ENCODE results near the gene FXYD3.
"Not testable (repeated sequence)": the region's sequence is repeated elsewhere in the genome, so short reads cannot be mapped to it uniquely, and the experiment has no call there.

FXYD3 gene

DNA sequence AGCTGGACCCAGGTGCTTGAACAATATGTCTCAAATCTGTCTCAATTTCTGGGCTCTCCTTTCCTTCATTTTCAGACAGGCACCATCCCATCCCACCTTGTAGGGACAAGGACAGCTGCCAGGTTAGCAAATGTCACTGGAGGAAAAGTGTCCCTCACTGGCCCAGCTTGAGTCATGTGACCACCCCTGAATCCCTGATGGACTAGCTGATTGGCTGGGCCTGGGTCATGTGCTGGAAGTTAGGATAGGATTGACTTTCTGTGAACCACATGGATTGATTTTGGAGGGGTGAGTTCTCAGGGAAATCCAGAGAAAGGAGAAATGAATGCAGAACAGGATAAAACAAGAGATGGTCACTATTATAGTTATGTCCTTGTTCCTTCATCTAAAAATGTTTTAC lies 28.2 kb upstream of the FXYD3 start:
- DNase-seq: peak in 1 of 3 donors; percentile 22

DNA sequence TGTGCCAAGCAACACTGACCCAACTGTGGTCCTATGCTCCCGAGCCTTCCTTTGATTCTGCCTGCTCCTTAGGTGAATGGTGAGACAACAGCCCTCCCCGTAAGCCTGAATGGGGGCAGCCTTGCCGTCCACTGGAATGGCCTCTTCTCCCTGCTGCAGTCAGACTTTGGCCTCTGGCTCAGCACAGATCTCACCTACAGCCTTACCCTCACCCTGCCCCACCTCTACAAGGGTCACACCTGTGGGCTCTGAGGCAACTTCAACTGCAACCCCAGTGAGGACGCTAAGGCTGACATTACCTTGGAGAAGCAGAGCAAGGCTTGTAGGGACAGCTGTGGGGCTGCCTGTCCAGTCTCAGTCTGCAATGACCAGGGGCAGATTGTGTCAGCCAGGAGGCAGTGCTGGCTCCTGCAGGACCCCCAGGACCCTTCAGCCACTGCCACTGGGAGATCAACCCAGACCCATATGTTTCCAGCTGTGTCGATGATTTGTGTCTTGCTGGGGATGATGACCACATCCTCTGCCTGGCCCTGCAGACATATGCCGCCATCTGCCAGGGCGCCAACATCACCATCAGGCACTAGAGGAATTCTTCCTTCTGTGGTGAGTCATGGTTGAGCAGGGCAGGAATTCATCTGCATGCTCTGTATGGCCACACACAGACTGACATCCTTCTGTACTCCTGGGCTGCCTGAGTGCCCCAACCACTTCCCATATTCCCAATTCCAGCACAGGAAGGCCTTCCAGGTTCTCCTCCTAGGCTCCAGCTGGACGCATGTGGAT lies 27.3 kb upstream of the FXYD3 start:
- peak in 2 of 3 donors; percentile 9 to 22 for DNase-seq

DNA sequence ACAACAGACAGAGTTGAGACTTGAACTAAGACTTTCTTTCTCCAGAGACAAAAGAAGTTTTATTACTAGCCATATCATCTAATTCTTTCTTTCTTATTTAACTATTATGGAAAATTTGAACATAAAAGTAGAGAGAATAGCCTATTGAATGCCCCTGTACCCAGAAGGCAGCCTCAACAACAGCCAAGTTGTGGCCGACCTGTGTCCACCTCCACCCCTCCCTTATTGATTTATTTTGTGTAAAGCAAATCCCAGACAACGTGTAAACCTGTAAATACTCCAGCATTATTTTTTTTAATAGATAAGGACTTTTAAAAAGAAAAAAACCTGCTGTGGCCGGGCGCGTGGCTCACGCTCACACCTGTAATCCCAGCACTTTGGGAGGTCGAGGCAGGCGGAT lies 26.1 kb upstream of the FXYD3 start:
- DNase-seq: no peak

DNA sequence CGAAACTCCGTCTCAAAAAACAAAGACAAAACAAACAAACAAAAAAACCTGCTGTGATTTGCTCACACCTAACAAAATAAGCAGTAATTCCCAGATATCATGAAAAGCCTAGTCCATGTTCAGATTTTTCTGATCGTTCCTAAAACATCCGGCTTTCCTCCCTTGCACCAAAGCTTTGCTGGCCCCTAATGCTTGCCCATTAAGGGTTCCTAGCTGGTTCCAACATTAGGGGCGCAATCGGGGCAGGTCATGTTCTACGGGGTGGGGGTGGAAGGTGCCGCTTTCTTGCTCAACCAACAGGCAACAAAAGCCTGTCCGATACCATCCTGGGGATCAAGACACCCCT lies 25.5 kb upstream of the FXYD3 start:
- DNase-seq: no peak

DNA sequence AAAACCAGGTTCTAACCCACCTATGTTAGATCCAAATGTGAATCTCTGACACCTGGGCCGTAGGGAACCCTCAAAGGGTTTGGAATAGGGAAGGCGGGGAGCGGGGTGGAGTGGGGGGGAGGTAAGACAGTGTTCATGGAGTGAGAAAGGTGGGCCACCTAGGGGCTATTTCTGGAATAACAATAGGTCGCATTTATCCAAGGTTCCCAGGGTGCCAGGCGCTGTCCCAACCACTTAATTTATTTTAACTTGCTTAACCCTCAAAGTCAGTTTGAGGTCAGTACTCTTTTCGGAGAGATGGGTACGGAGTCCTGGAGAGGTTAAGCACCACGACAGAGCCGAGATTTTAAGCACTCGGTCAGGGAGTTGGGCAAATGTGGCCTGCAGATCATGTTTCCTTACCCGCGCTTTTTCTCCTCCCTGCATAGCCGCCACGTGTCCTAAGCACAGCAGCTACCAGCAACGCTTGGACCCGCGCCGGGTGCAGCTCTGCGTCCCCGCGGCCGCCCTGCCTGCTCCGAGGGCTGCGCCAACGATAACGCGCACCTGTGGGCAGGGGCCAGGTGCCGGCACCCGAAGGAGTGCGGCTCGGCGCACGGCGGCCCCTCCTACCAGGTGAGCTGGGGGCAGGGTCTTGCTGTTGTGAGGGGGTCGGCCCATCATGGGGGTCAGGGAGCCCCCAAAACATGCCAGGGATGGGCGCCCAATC lies 25.0 kb upstream of the FXYD3 start:
- peak; percentile 62 to 75 (median 72) for DNase-seq

DNA sequence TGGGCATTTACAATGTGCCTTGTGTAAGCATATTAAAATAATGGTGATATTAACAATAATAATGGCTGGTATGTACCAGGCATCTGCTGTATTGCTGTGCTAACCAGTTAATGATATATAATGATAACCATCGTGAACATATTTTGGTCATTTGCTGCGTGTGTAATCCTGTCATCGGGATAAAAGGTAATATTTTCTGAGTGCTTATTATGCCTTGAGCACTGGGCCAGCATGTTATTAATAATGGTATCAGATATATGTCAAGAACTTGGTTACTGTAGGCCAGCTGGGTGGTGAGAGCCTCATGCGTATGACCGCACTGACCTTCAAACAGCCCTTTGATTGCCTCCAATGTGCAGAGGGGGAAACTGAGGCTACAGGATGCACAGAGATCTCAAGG lies 22.2 kb upstream of the FXYD3 start:
- DNase-seq: no peak

DNA sequence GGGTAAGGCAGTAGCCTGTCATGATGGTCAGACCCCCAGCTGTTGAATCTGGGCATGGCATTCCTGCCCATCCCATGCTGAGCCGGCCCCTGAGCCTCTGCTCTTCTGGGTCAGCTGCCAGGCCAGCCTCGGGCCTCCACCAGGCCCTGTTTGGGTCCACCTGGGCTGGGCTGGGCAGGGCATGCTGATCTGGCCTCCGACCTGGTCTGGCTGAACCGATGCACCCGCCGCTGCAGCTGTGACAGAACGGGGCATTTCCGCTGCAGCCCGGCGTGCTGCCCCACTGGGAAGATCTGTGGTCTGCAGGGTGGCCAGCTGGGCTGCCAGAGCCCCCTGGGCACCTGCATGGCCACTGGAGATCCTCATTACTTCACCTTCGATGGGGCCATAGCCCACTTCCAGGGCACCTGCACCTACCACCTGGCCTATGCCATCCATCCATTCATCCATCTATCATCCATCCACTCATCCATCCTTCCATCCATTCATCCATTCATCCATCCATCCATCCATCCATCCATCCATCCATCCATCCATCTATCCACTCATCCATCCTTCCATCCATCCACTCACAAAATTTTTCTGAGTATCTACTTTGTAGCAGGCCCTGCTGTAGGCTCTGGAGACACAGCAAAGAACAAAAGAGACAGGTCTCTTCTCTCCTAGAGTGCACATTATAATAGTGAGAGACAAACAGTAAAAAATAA lies 21.5 kb upstream of the FXYD3 start:
- DNase-seq: no peak

DNA sequence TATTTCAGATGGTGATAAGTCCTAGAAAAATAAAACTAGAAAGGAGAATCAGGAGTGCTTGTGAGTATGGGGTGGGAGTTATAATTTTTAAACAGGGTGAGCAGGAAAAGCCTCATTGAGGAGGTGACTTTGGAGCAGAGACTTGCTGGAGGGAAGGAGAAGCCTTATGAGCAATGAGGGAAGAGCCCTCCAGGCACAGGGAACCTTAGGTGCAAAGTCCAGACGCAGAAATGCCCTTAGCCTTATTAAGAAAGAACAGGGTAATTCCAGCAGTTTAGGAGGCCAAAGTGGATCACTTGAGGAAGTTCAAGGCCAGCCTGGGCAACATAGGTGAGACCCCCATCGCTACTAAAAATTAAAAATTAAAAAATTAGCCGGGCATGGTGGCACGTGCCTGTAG lies 21.0 kb upstream of the FXYD3 start:
- DNase-seq: no peak

DNA sequence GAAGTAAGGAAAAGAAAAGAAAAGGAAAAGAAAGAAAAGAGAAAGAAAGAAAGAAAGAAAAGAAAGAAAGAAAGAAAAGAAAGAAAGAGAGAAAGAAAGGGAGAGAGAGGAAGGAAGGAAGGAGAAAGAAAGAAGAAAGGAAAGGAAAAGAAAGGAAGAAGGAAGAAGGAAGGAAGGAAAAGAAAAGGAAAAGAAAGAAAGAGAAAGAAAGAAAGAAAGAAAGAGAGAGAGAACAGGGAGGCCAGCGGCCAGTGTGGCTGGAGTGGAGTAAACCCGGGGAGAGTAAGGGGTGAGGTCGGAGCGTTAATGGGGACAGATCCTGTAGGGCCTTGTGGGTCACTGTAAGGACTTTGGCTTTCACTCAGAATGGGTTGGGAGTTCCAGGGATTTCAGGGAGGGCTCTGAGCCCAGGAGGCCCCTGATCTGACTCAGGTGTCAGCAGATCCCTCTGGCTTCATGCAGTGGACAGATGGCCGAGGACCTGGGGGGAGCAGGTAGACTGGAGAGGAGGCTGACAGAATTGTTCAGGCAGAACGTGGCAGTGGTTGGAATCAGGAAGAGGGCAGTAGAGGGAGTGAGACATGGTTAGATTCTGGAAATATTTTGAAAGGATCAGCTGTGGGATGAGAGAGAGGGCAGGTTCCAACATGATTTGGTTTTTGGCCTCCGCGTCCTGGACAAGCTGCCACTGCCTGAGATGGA lies 19.8 kb upstream of the FXYD3 start:
- DNase-seq: no peak

DNA sequence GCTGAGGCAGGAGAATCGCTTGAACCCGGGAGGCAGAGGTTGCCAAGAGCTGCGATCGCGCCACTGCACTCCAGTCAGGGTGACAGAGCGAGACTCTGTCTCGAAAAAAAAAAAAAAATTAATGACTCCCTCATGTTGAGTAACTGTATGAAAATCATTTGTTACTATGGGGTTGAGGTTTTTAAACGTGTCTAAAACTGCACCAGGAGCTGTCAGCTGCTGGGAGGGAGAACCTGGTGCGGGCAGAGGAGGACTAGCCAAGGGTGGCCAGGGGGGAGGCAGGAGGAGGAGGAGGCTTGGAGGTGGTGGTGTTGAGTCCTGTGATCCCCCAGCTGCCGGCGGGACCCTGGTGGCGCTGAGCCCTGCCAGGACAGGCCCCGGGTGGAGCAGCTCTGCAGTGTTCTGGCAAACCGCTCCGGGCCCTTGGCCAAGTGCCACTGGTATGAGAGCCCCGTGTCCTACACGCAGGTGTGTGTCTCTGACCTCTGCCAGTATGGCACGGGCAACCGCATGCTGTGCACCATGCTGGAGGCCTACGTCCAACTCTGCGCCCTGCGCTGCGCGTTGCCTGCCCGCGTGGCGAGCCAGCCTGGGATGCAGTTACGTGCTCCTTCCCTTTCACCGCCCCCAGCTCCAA lies 17.1 kb upstream of the FXYD3 start:
- no peak for DNase-seq

DNA sequence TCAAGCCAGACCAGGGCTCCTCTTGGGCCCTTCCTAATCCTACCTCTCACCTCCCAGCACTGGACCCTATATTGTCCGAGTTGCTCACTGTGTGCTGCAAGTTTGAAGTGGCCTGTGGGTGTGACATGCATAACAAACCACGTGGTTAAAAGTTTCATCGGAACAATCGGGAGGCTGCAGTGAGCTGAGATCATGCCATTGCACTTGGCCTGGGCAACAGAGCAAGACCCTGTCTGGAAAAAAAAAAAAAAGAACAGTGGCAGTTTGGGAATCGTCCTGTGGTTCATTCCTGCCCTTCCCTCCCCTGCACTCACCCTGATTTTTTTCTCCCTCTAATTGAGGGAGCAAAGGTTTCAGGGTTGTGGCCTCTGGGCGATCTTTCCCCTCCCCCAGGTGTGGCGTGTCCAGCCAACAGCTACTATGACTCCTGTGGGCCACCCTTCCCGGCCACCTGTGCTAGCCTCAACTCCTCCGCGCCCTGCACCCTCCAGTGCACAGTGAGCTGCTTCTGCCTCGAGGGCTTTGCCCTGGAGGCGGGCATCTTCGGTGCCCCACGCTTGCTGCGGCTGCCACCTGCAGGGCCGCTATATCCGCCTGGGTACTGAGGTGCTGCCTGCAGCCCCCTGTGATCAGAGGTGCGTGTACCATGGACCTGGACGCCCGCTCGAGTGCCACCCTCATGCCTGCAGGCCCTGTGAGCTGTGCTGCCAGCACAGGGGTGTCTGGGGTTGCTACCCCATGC lies 16.3 kb upstream of the FXYD3 start:
- no peak for DNase-seq

DNA sequence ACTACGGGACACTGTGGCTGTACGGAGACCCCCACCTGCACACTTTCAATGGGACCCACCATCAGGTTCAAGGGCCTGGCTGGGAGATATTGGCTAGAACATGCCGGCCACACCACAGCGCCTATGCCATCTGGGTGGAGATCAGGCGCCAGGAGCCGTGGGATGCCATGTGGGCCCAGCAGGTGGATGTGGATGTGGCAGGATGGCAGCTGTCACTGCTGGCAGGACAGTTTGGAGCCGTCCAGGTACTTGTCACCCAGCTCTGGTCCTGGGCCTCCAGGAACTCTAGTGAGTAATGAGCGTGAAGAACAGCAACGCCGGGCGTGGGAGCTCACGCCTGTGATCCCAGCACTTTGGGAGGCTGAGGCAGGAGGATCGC lies 15.7 kb upstream of the FXYD3 start:
- DNase-seq: no peak

DNA sequence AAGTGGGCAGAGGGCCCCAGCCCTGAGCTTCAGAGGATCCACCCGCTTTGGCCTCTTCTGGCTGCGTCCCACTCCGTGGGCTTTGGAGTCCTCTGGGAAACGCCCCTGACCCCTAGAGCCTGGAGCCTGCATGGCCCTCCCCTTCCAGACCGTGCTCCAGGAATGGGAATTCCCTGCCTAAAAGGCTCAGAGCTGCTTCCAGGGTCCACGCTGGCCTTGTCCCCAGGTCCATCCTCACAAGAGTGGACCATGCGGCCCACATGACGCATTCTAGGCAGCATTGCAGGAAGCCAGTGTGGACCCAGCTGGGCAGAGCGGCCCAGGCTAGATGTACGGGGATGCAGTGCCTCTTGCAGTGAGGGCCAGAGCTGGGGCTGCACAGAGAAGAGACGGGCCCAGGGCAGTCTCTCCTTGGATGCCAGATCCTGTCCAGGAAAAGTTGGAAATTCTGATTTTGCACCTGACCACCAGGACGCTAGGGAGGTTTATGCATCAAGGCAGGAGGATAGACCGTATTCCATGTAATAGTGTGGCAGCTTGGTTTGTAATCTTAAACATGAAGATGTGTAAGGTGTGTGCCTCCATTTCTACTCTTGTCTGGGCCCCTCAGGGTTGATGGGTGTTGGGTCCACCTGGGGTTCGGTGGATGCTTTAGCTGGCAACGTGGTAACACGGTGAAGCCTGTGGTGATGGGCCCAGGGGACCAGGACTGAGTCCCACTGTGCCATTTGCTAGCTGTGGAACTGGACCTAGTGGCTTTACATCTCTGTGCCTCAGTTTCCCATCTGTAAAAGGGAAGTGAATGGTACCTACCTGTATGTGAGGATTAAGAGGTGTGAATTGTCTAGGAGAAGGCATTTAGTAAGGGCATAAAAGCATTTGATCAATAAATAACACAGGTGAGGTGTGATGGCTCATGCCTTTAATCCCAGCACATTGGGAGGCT lies 14.8 kb upstream of the FXYD3 start:
- DNase-seq: no peak

DNA sequence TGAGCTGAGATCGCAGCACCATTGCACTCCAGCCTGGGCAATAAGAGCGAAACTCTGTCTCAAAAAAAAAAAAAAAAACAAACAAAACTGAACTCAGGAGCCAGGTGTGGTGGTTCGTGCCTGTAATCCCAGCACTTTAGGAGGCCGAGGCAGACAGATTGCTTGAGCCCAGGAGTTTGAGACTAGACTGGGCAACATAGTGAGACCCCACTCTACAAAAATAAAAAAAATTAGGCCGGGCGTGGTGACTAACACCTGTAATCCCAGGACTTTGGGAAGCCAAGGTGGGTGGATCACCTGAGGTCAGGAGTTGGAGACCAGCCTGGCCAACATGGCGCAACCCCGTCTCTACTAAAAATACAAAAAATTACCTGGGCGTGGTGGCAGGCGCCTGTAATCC lies 13.7 kb upstream of the FXYD3 start:
- DNase-seq: not testable (repeated sequence)

DNA sequence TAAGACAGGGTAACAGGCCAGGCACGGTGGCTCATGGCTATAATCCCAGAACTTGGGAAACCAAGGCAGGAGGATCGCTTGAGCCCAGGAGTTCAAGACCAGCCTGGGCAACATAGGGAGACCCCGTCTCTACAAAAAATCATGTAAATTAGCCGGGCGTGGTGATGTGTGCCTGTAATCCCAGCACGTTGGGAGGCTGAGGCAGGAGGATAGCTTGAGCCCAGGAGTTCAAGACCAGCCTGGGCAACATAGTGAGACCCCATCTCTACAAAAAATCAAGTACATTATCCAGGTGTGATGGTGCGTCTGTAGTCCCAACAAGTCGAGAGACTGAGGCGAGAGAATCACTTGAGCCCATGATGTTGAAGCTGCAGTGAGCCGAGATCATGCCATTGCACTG lies 12.0 kb upstream of the FXYD3 start:
- not testable (repeated sequence) for DNase-seq

DNA sequence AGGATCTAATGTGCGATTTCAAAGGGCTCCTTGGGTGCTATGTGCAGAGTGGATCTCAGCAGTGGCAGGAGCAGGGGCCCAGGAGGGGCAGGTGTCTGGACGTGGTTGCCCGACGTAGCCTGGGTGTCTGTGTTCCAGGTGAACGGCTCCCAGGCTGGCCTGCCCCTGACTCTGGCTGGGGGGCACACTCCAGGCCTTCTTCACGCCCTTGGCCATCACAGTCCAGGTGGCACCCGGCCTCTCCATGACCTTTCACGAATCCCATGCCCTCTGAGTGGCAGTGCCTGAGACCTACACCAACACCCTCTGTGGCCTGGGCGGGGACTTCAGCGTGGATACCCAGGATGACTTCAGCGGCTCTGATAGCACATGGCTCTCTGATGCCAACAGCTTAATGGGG lies 11.3 kb upstream of the FXYD3 start:
- no peak for DNase-seq

DNA sequence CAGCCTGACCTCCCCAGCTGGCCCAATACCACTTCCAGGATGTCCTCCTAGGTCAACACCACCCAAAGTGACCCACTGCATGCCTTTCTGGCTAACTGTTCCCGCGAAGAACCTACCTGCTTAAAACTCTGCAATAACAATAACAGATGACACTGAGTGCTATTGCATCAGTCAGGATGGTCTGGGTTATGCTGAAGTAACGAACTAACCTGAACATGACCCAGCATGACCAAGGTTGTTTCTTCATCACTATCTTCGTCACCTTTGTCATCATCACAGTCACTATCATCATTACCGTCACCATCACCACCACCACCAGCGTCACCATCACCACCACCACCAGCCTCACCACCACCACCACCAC lies 10.6 kb upstream of the FXYD3 start:
- DNase-seq: no peak

DNA sequence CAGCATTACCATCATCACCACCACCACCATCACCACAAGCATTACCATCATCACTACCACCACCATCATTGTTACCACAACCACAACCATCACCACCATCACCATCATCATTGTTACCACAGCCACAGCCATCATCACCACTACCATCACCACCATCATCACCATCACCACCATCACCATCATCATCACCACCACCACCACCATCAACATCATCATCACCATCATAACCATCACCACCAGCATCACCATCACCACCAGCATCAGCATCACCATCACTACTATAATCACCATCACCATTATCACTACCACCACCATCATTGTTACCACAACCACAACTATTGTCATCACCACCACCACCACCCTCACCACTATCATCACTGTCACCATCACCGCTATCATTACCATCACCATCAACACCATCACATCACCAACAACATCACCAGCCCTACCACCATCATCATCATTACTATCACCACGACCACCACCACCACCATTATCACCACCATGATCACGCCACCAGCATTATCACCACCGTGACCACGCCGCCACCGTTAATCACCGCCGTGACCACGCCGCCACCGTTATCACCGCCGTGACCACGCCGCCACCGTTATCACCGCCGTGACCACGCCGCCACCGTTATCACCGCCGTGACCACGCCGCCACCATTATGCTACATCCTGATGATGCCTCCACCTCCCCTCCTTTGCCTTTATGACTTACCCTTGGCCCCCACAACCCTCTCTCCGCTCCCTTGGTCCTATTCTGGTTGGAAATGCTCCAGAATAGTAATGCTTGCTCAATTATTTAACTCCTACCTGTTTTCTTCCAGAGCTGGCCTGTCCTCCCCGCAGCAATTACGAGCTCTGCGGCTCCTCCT lies 10.0 kb upstream of the FXYD3 start:
- DNase-seq: no peak

DNA sequence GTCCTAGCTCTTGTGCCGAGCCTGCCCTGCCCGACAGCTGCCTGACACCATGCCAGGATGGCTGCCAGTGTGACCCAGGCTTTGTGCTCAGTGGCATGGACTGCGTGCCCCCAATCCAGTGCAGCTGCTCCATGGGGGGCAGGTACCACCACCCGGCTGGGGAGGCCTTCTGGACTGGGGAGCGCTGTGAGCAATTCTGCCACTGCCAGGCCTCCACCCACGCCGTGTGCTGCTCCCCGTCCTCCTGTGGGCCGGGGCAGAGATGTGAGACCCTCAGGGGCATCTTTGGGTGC lies 9.4 kb upstream of the FXYD3 start:
- DNase-seq: no peak

DNA sequence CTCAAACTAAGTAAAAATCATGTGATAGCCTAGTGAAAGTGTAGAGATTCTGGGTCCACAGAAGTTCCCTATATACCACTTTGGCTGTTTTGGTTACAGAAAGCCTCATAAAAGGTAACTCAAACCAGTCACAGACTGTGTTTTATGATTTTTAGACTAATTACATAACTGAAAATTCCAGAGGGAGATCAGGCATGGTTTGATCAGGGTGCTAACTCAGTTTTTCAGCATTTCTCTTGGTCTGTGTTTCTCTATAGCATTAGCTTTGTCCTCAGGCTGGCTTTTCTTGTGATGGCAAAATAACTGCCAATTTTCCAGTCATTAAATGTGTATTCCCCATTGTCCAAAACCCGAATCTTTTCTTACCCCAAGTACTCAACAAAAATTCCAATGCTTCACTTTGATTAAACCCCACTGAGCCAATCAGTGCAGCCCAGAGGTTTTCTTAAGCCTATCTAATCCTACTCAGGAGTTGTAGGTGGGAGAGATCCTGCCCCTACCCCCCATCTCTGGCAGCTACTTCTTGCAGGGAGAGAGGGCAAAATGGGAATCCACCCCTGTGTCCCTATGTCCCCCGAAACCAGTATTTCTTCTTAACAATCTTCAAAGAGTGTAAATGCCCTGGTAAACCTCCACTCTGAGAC lies 8.6 kb upstream of the FXYD3 start:
- no peak for DNase-seq
